H1 (cell line): ENCODE results near the gene C3AR1. TPM values are rescaled to one million over a fixed set of nuclear protein-coding genes. Genes with fewer than 3 reads are reported as not detected.
A peak's percentile ranks its signal among the peaks of the same experiment; 100 is the strongest.

Source experiments
- CTCF ChIA-PET: fragments of 300-600 bp; sonication (Branson Sonifier 250); formaldehyde crosslinking; loops from one replicate; lab custom pipeline; 2021; ENCODE audit not compliant: partially characterized antibody; lab: Charles Lee
- POLR2A ChIA-PET: fragments of 300-600 bp; sonication (Branson Sonifier 250); formaldehyde crosslinking; loops from one replicate; lab custom pipeline; 2021; ENCODE audit warnings: inconsistent platforms; ENCODE audit not compliant: partially characterized antibody; lab: Charles Lee
- DNase-seq, 2 experiments: peaks; one replicate each; pipeline versions ENCODE4 v3.0.0 to v3.0.0-alpha.2; 2010 to 2022; ENCODE audit warnings: low spot score in 2 of 2, low read depth in 1 of 2, mixed read lengths in 1 of 2
- FAIRE-seq: peaks from 2 replicates; lab custom pipeline; 2011; peaks lifted over from hg19 to GRCh38; lab: Jason Lieb, UNC
- H2AFZ ChIP-seq: 2 replicates; pipeline ENCODE4 v1.8.1; 2012; ENCODE audit warnings: low read length, inconsistent platforms
- H2AK5ac ChIP-seq: 2 replicates; pipeline ENCODE4 v1.6.1; 2013; ENCODE audit warnings: low read depth, low read length
- H2BK120ac ChIP-seq: replicated peaks from 2 replicates; pipeline ENCODE3; 2013; ENCODE audit warnings: low read depth, low read length, inconsistent platforms
- H2BK12ac ChIP-seq: 2 replicates; pipeline ENCODE4 v1.6.1; 2013; ENCODE audit warnings: low read depth, low read length
- H2BK15ac ChIP-seq: 2 replicates; pipeline ENCODE4 v1.6.1; 2013; ENCODE audit warnings: low read length
- H2BK20ac ChIP-seq: 2 replicates; pipeline ENCODE4 v1.6.1; 2013; ENCODE audit warnings: low read length
- H2BK5ac ChIP-seq: 2 replicates; pipeline ENCODE4 v1.6.1; 2013; ENCODE audit warnings: low read depth, low read length
- H3K14ac ChIP-seq: 2 replicates; pipeline ENCODE4 v1.6.1; 2013; ENCODE audit warnings: inconsistent platforms; ENCODE audit not compliant: insufficient read length
- H3K18ac ChIP-seq: 2 replicates; pipeline ENCODE4 v1.6.1; 2013; ENCODE audit warnings: low read length; ENCODE audit errors: extremely low read depth
- H3K23ac ChIP-seq: 2 replicates; pipeline ENCODE4 v1.6.1; 2013; ENCODE audit warnings: inconsistent platforms; ENCODE audit not compliant: insufficient read length
- H3K23me2 ChIP-seq: 2 replicates; pipeline ENCODE4 v1.6.1; 2013; ENCODE audit warnings: low read depth, low read length
- H3K27ac ChIP-seq: 2 replicates; pipeline ENCODE4 v1.6.1; 2011; ENCODE audit warnings: low read depth, low read length, inconsistent platforms
- H3K27me3 ChIP-seq, 4 experiments: replicated peaks in 1 of 4; 1 replicate in 1 of 4; 2 replicates in 3 of 4; pipeline versions ENCODE4 v1.6.1 to v1.8.1; 2011 to 2013; ENCODE audit warnings: low read length in 3 of 4, mild to moderate bottlenecking in 3 of 4, inconsistent platforms in 2 of 4, mixed read lengths in 2 of 4, moderate library complexity in 1 of 4; ENCODE audit not compliant: control insufficient read depth in 3 of 4, insufficient read depth in 3 of 4; ENCODE audit errors: extremely low read depth in 1 of 4
- H3K36me3 ChIP-seq, 4 experiments: 2 replicates each; pipeline versions ENCODE4 v1.6.1 to v1.8.1; 2011 to 2013; ENCODE audit warnings: mild to moderate bottlenecking in 4 of 4, low read length in 3 of 4, moderate library complexity in 2 of 4, control low read depth in 1 of 4, inconsistent platforms in 1 of 4; ENCODE audit not compliant: insufficient read depth in 4 of 4, control insufficient read depth in 2 of 4
- H3K4ac ChIP-seq: replicated peaks from 2 replicates; pipeline ENCODE3; 2013; ENCODE audit warnings: low read length, low read depth, mixed read lengths, inconsistent platforms; ENCODE audit not compliant: insufficient read length
- H3K4me1 ChIP-seq, 4 experiments: replicated peaks in 1 of 4; 1 replicate in 1 of 4; 2 replicates in 3 of 4; pipeline versions ENCODE4 v1.6.1 to v1.8.1; 2011 to 2013; ENCODE audit warnings: low read length in 3 of 4, inconsistent platforms in 2 of 4, mixed read lengths in 1 of 4; ENCODE audit not compliant: insufficient read depth in 4 of 4, control insufficient read depth in 3 of 4
- H3K4me2 ChIP-seq, 2 experiments: 2 replicates each; pipeline versions ENCODE4 v1.6.1 to v1.8.1; 2011 to 2013; ENCODE audit warnings: low read depth in 2 of 2, low read length in 2 of 2, control low read depth in 1 of 2, inconsistent platforms in 1 of 2, mild to moderate bottlenecking in 1 of 2; ENCODE audit not compliant: insufficient read depth in 1 of 2
- H3K4me3 ChIP-seq, 4 experiments: fragments of 200-600, 300-600 bp in 1 of 4; sonication (generic), shearing (Covaris generic), sonication (Bioruptor Twin) in 1 of 4; 2 replicates each; pipeline versions ENCODE4 v1.5.1 to v1.8.1; 2011 to 2016; ENCODE audit warnings: low read length in 4 of 4, low read depth in 3 of 4, control low read depth in 2 of 4, inconsistent platforms in 2 of 4, mild to moderate bottlenecking in 2 of 4, mixed read lengths in 1 of 4, moderate library complexity in 1 of 4; ENCODE audit not compliant: insufficient read depth in 2 of 4; ENCODE audit errors: extremely low read depth in 1 of 4
- H3K56ac ChIP-seq: replicated peaks from 2 replicates; pipeline ENCODE3; 2013; ENCODE audit warnings: low read depth, mild to moderate bottlenecking, mixed read lengths, low read length, inconsistent platforms; ENCODE audit not compliant: insufficient read length
- H3K79me1 ChIP-seq: 2 replicates; pipeline ENCODE4 v1.6.1; 2013; ENCODE audit warnings: low read depth, low read length, control low read depth
- H3K79me2 ChIP-seq, 2 experiments: 2 replicates each; pipeline versions ENCODE4 v1.6.1 to v1.8.1; 2012 to 2013; ENCODE audit warnings: low read length in 2 of 2, mild to moderate bottlenecking in 2 of 2, inconsistent platforms in 1 of 2; ENCODE audit not compliant: insufficient read depth in 2 of 2, control insufficient read depth in 1 of 2
- H3K9ac ChIP-seq, 4 experiments: replicated peaks in 1 of 4; 1 replicate in 1 of 4; 2 replicates in 3 of 4; pipeline versions ENCODE4 v1.6.1 to v1.8.1; 2011 to 2013; ENCODE audit warnings: low read depth in 3 of 4, low read length in 3 of 4, control low read depth in 2 of 4, mild to moderate bottlenecking in 2 of 4, moderate library complexity in 2 of 4, inconsistent platforms in 1 of 4; ENCODE audit errors: extremely low read depth in 1 of 4
- H3K9me3 ChIP-seq, 2 experiments: 2 replicates each; pipeline versions ENCODE4 v1.6.1 to v1.8.1; 2012 to 2013; ENCODE audit warnings: mild to moderate bottlenecking in 2 of 2, moderate library complexity in 2 of 2, control low read depth in 1 of 2, inconsistent platforms in 1 of 2, low read depth in 1 of 2, low read length in 1 of 2, mixed read lengths in 1 of 2; ENCODE audit not compliant: insufficient read depth in 2 of 2
- H4K20me1 ChIP-seq, 2 experiments: replicated peaks in 1 of 2; 2 replicates each; pipeline versions ENCODE3 to v1.8.1; 2011 to 2013; ENCODE audit warnings: inconsistent platforms in 2 of 2, low read length in 2 of 2, mild to moderate bottlenecking in 1 of 2; ENCODE audit not compliant: insufficient read depth in 2 of 2, control insufficient read depth in 1 of 2
- H4K5ac ChIP-seq: 2 replicates; pipeline ENCODE4 v1.6.1; 2013; ENCODE audit warnings: low read length, low read depth, mixed read lengths, inconsistent platforms; ENCODE audit not compliant: insufficient read length
- H4K8ac ChIP-seq: 2 replicates; pipeline ENCODE4 v1.8.0; 2013; ENCODE audit warnings: mild to moderate bottlenecking, moderate library complexity, low read length, inconsistent platforms; ENCODE audit not compliant: insufficient read depth; ENCODE audit errors: extremely low read depth
- H4K91ac ChIP-seq: replicated peaks from 2 replicates; pipeline ENCODE3; 2013; ENCODE audit warnings: low read length, mixed read lengths, inconsistent platforms; ENCODE audit not compliant: insufficient read length
- E2F6 ChIP-seq: IDR thresholded peaks from 2 replicates; pipeline ENCODE4 v1.6.1; 2012; ENCODE audit warnings: inconsistent platforms
- MAX ChIP-seq: IDR thresholded peaks from 2 replicates; pipeline ENCODE4 v1.6.1; 2012; ENCODE audit warnings: inconsistent platforms
- PHF8 ChIP-seq: fragments of 200-600 bp; sonication (generic); conservative IDR thresholded peaks from 2 replicates; pipeline ENCODE4 v1.7.1; 2012; ENCODE audit warnings: low read depth, mild to moderate bottlenecking, inconsistent platforms, low read length, moderate library complexity
- SIN3A ChIP-seq, 2 experiments: IDR thresholded peaks in 1 of 2; conservative IDR thresholded peaks in 1 of 2; 2 replicates each; pipeline ENCODE4 v1.6.1; 2011 to 2012; ENCODE audit warnings: low read length in 2 of 2, improper control_type of control experiment in 1 of 2, low read depth in 1 of 2, mild to moderate bottlenecking in 1 of 2
- TCF12 ChIP-seq: IDR thresholded peaks from 2 replicates; pipeline ENCODE4 v1.6.1; 2011; ENCODE audit warnings: low read depth, mild to moderate bottlenecking, low read length
- WGBS, 2 experiments: shearing (Covaris generic) in 1 of 2; methylation state at CpG; one replicate each; pipeline versions ENCODE4 v1.1.6 to v1.1.7; 2013 to 2015; ENCODE audit warnings: low lambda C conversion rate in 2 of 2, mixed read lengths in 2 of 2, inconsistent platforms in 1 of 2, low coverage in 1 of 2, missing lambda C conversion rate in 1 of 2; ENCODE audit not compliant: insufficient replicate concordance in 2 of 2, insufficient coverage in 1 of 2, insufficient read length in 1 of 2; ENCODE audit errors: extremely low coverage in 1 of 2, missing lambda C conversion rate in 1 of 2; 5-methylcytosine and 5-hydroxymethylcytosine counted together
- polyA plus RNA-seq, 7 experiments: library from polyadenylated mRNA; depleted of rRNA in 3 of 7; stranded (reverse) in 5 of 7; unstranded in 2 of 7; fragments of >200 nt in 5 of 7; fragments of 200-250 nt in 2 of 7; gene quantifications; 1 replicate in 5 of 7; 2 replicates in 1 of 7; 4 replicates in 1 of 7; pipeline versions ENCODE4 v1.2.1 to v1.2.3, GENCODE V29; 2011 to 2013; ENCODE audit warnings: missing spikeins in 2 of 7, mixed read lengths in 2 of 7
- total RNA-seq: library from RNA; stranded (reverse); fragmentation: NEBNext Ultra II Directional; extraction: Animal tissue kit (Norgen Biotek cat#: 25700); gene quantifications from 2 replicates; pipeline ENCODE4 v1.2.1, GENCODE V29; 2021

Gene C3AR1
- total and polyA plus RNA-seq, 2 of the 8 experiments (the other 6 are each of a cell fraction or from before 2014, with no cell fraction given): not detected

GRCh38 chr12:8032242-8033152 is 33.7 kb downstream of the C3AR1 start, which contains the start of gene FOXJ2:
Gene FOXJ2 (plus strand): TSS chr12:8032716. CDS start chr12:8039833, 7,117 bp downstream.
- Histone ChIP-seq H3K9ac (peak within 1 kb of the TSS; percentile 48 to 81 (median 54)), H3K14ac (no peak within 1 kb of the TSS), H2BK120ac (no peak within 1 kb of the TSS), H3K4ac (no peak within 1 kb of the TSS), H3K4me3 (peak within 1 kb of the TSS; percentile 80 to 91 (median 88)), H3K56ac (peak within 1 kb of the TSS; percentile 3), H3K23me2 (peaks cover 15% of the 10 kb centered on the region), H3K4me2 (peak within 1 kb of the TSS; percentile 82 to 83), H4K20me1 (peaks cover 0 to 2% of the 10 kb centered on the region in 2 experiments), H4K91ac (peak within 1 kb of the TSS; percentile 62), H2AFZ (peak within 1 kb of the TSS; percentile 61; the same call in 1 of the 2 replicates), H2BK12ac (peak within 1 kb of the TSS; percentile 77; the same call in 1 of the 2 replicates), H3K18ac (peak within 1 kb of the TSS; percentile 65; the same call in 1 of the 2 replicates), H2AK5ac (no peak within 1 kb of the TSS), H3K23ac (no peak within 1 kb of the TSS), H4K8ac (peak within 1 kb of the TSS; percentile 71), H4K5ac (peak within 1 kb of the TSS; percentile 54), H2BK15ac (peak within 1 kb of the TSS; percentile 37; the same call in 1 of the 2 replicates), H2BK20ac (no peak within 1 kb of the TSS), H3K79me2 (peaks cover 0 to 19% of the 10 kb centered on the region in 2 experiments; a peak in 1 of 4 replicates), H3K36me3 (no peaks in the 10 kb centered on the region), H3K79me1 (peaks cover 5% of the 10 kb centered on the region; the same call in 1 of the 2 replicates), H3K27ac (peak within 1 kb of the TSS; percentile 24; the same call in 1 of the 2 replicates), H3K9me3 (no peaks in the 10 kb centered on the region), H3K27me3 (no peaks in the 10 kb centered on the region), H3K4me1 (peaks cover 11 to 26% (median 17%) of the 10 kb centered on the region in 4 experiments; a peak in 6 of 7 replicates), H2BK5ac (peak within 1 kb of the TSS; percentile 42; the same call in 1 of the 2 replicates)
- ChIA-PET CTCF (interaction anchor here (0.7 to 1.7 kb wide), 4 partner anchors 13 to 68 kb away, joined by 3 to 4 read pairs (median 3); no protein-coding TSS in a partner anchor), POLR2A (interaction anchor here (0.7 to 1.4 kb wide), 7 partner anchors 9 to 115 kb away, joined by 3 to 5 read pairs (median 4); partner anchors contain the start of genes C3AR1 and SLC2A3)
- WGBS, 2 experiments: 2% methylated on average over 46 of the region's 93 CpGs; no CpG with 5 or more reads in 1 of the 2 experiments
- DNase-seq: peak in 1 of 2 experiments; percentile 82
- no peak for FAIRE-seq
- no peak for TF ChIP-seq TCF12
- TF ChIP-seq SIN3A (conservative IDR thresholded peaks at IDR 0.05 in 1 of 2, IDR thresholded peaks at IDR 0.05 in 1 of 2; ENCODE audit: low read depth in 1 of 2, low read length in 2 of 2): peak; percentile 23 to 59; a peak in 1 of 4 replicates
- TF ChIP-seq E2F6: 0 out of 2 replicates have a peak, but pooled peaks have one; percentile 11
- peak; percentile 46; the same call in 1 of the 2 replicates for TF ChIP-seq PHF8
- peak; percentile 36; the same call in 1 of the 2 replicates for TF ChIP-seq MAX
